K562 (cell line): Measurements from ENCODE around the gene SKAP1. TPM values are rescaled to one million over a fixed set of nuclear protein-coding genes. Genes with fewer than 3 reads are reported as not detected.

Experiments
- ARID4B ChIP-seq: sonication (generic); formaldehyde crosslinking; IDR thresholded peaks from 2 replicates; pipeline ENCODE4 v1.8.0; 2022; ENCODE audit warnings: mild to moderate bottlenecking, missing genetic modification reagents
- ATF7 ChIP-seq: fragments of 450-650 bp; IDR thresholded peaks from 2 replicates; pipeline ENCODE4 v1.7.1; 2014; ENCODE audit warnings: mild to moderate bottlenecking, moderate library complexity
- CBX5 ChIP-seq: IDR thresholded peaks from 2 replicates; pipeline ENCODE4 v1.6.1; 2014; ENCODE audit warnings: low read depth, borderline replicate concordance
- CTBP1 ChIP-seq: fragments of 450-650 bp; IDR thresholded peaks from 2 replicates; pipeline ENCODE4 v1.6.1; 2016; ENCODE audit warnings: borderline replicate concordance
- ETS1 ChIP-seq: conservative IDR thresholded peaks from 2 replicates; pipeline ENCODE4 v1.6.1; 2011; ENCODE audit warnings: low read depth, mild to moderate bottlenecking, low read length; ENCODE audit not compliant: control insufficient read depth
- ETS2 ChIP-seq: IDR thresholded peaks from 2 replicates; pipeline ENCODE4 v1.6.1; 2016; ENCODE audit warnings: borderline replicate concordance, missing genetic modification characterization, mild to moderate bottlenecking, moderate library complexity, missing compliant biosample characterization; ENCODE audit not compliant: poor library complexity, severe bottlenecking
- ETV5 ChIP-seq: sonication (generic); formaldehyde crosslinking; IDR thresholded peaks from 2 replicates; pipeline ENCODE4 v1.4.0; 2020; ENCODE audit warnings: low read depth, mild to moderate bottlenecking, missing genetic modification reagents
- HES1 ChIP-seq: fragments of 450-650 bp; IDR thresholded peaks from 2 replicates; pipeline ENCODE4 v1.6.1; 2016; ENCODE audit warnings: low read depth, mild to moderate bottlenecking, moderate library complexity
- ILK ChIP-seq: fragments of 450-650 bp; IDR thresholded peaks from 2 replicates; pipeline ENCODE4 v1.6.1; 2016; ENCODE audit warnings: missing genetic modification characterization, low read depth, mild to moderate bottlenecking, missing compliant biosample characterization, moderate library complexity, borderline replicate concordance
- L3MBTL2 ChIP-seq: fragments of 450-650 bp; IDR thresholded peaks from 2 replicates; pipeline ENCODE4 v1.6.1; 2016; ENCODE audit warnings: mild to moderate bottlenecking, moderate library complexity
- NR2C2 ChIP-seq, 2 experiments: fragments of 200-800 bp in 1 of 2; sonication (Bioruptor generic) in 1 of 2; sonication (generic) in 1 of 2; formaldehyde crosslinking in 1 of 2; IDR thresholded peaks; 2 replicates each; pipeline versions ENCODE4 v1.6.1 to v1.8.0; 2016 to 2022; ENCODE audit warnings: mild to moderate bottlenecking in 1 of 2, missing compliant biosample characterization in 1 of 2, missing genetic modification characterization in 1 of 2, missing genetic modification reagents in 1 of 2
- PRPF4 ChIP-seq: fragments of 200-400 bp; formaldehyde crosslinking; IDR thresholded peaks from one replicate; pipeline ENCODE4 v1.6.1; 2017; ENCODE audit warnings: low read length, low read depth, mild to moderate bottlenecking; ENCODE audit not compliant: insufficient read depth, poor library complexity, severe bottlenecking
- RBM15 ChIP-seq: fragments of 200-400 bp; formaldehyde crosslinking; IDR thresholded peaks from 2 replicates; pipeline ENCODE4 v1.6.1; 2018; ENCODE audit warnings: mild to moderate bottlenecking, low read length, moderate library complexity; ENCODE audit not compliant: insufficient read depth
- RHOXF2B ChIP-seq: fragments of 250-450 bp; sonication (Bioruptor Pico); conservative IDR thresholded peaks from 2 replicates; pipeline ENCODE4 v1.5.1; 2021
- TFE3 ChIP-seq: fragments of 450-650 bp; formaldehyde crosslinking; IDR thresholded peaks from 2 replicates; pipeline ENCODE4 v1.4.0; 2020; ENCODE audit warnings: mild to moderate bottlenecking, mixed read lengths
- THAP7 ChIP-seq: fragments of 250-450 bp; sonication (Bioruptor Pico); IDR thresholded peaks from 2 replicates; pipeline ENCODE4 v1.5.0; 2021
- polyA plus RNA-seq, 8 experiments: library from polyadenylated mRNA; depleted of rRNA in 4 of 8; stranded (reverse) in 5 of 8; unstranded in 3 of 8; fragments of >200 nt; fragmentation: Nextera tagmentation in 2 of 8; fragmentation: Illumina TruSeq in 1 of 8; extraction: Ambion mirVana in 2 of 8; extraction: Trizol in 1 of 8; gene quantifications; 2 replicates each; pipeline versions ENCODE4 v1.2.1 to v1.2.3, GENCODE V29; 2011 to 2014; ENCODE audit warnings: inconsistent platforms in 1 of 8, missing spikeins in 1 of 8
- total RNA-seq, 7 experiments: library from RNA; depleted of rRNA in 6 of 7; stranded (reverse); fragments of >200 nt in 6 of 7; fragmentation: Illumina TruSeq in 2 of 7; extraction: Trizol in 2 of 7; gene quantifications; 2 replicates each; pipeline versions ENCODE4 v1.2.1 to v1.2.3, GENCODE V29; 2011 to 2021; ENCODE audit warnings: low replicate concordance in 1 of 7

SKAP1 gene
- total and polyA plus RNA-seq, 9 of the 15 experiments (the other 6 are each of a cell fraction or from before 2014, with no cell fraction given): 0.06 to 0.80 (median 0.10) TPM; not detected in 4

GRCh38 chr17:48107137-48108055 lies 322.6 kb downstream of the SKAP1 start, which contains the start of gene SNX11 (continued):
- TF ChIP-seq NR2C2 (CRISPR knock-in tag; IDR thresholded peaks at IDR 0.05) (peak; percentile 95), NR2C2 (tag; IDR thresholded peaks at IDR 0.05) (peak; percentile 99), RBM15 (no peak), HES1 (no peak), ILK (tag) (no peak), ETV5 (CRISPR knock-in tag) (peak; percentile 59), L3MBTL2 (peak; percentile 52; the same call in 1 of the 2 replicates), CBX5 (no peak), ETS1 (no peak), ETS2 (tag) (no peak), RHOXF2B (CRISPR knock-in tag) (no peak), ATF7 (peak; percentile 83; the same call in 1 of the 2 replicates), CTBP1 (peak; percentile 76; the same call in 1 of the 2 replicates), TFE3 (CRISPR knock-in tag) (no peak), THAP7 (CRISPR knock-in tag) (no peak), PRPF4 (no peak), ARID4B (CRISPR knock-in tag) (peak; percentile 47)
